Activated T-helper 2 cell treated with anti-CD3 and anti-CD28 coated beads, Interferon-gamma antibody, Interleukin-2, Interleukin-4, amounts not matched to agents 10 μg/mL and 5 μg/mL and 100 μg/mL, durations not matched to agents 14 hours and 24 hours and 36 hours (primary cell): ENCODE measurements around the gene RSPRY1. TPM values are rescaled to one million over a fixed set of nuclear protein-coding genes. Genes with fewer than 3 reads are reported as not detected.

ENCODE experiments used
- DNase-seq: peaks from one replicate; pipeline ENCODE4 v3.0.0; 2021; ENCODE audit warnings: low spot score
- H3K27ac Mint-ChIP-seq: one replicate; pipeline ENCODE4 v1.8.0; 2021; ENCODE audit warnings: mixed read lengths
- H3K27me3 Mint-ChIP-seq: one replicate; pipeline ENCODE4 v1.8.0; 2021; ENCODE audit warnings: low read depth, mixed read lengths
- H3K36me3 Mint-ChIP-seq: one replicate; pipeline ENCODE4 v1.8.0; 2021; ENCODE audit warnings: low read depth, mixed read lengths
- H3K4me1 Mint-ChIP-seq: one replicate; pipeline ENCODE4 v1.8.0; 2021; ENCODE audit warnings: low read depth, mixed read lengths
- H3K4me3 Mint-ChIP-seq: one replicate; pipeline ENCODE4 v1.8.0; 2021; ENCODE audit warnings: low read depth, mild to moderate bottlenecking, moderate library complexity, mixed read lengths
- H3K9me3 Mint-ChIP-seq: one replicate; pipeline ENCODE4 v1.8.0; 2021; ENCODE audit warnings: mixed read lengths
- intact Hi-C: fragments of 100-400 bp; cut with micrococcal nuclease; formaldehyde crosslinking; loops from one replicate; pipeline ENCODE4 v1.15.1; 2023
- total RNA-seq: library from RNA; stranded (reverse); gene quantifications from 2 replicates; pipeline ENCODE4 v1.2.3, GENCODE V29; 2022

RSPRY1 gene
- total RNA-seq: 33.3 and 43.0 TPM in 2 replicates

GRCh38 chr16:57185945-57186871 lies at the start of gene RSPRY1, which contains the start of gene PSME3IP1:
Gene RSPRY1, plus strand, starts transcription at chr16:57186329. Its CDS starts 18,330 bp downstream, at chr16:57204659.
Gene PSME3IP1, minus strand, starts transcription at chr16:57186039. Its CDS starts 12,185 bp downstream, at chr16:57173854.
- Mint-ChIP-seq H3K4me1 (peaks cover 36% of the 10 kb centered on the region), H3K36me3 (peaks cover 22% of the 10 kb centered on the region), H3K27me3 (no peaks in the 10 kb centered on the region), H3K27ac (peak within 1 kb of the TSS; percentile 96), H3K4me3 (peak within 1 kb of the TSS; percentile 98), H3K9me3 (no peaks in the 10 kb centered on the region)
- intact Hi-C loops: loop anchor here (2.0 to 5.0 kb wide), 5 partner anchors 59 to 734 kb away; partner anchors contain the start of genes ARL2BP, NUDT21 and OGFOD1
- peak; percentile 99 for DNase-seq

DNA sequence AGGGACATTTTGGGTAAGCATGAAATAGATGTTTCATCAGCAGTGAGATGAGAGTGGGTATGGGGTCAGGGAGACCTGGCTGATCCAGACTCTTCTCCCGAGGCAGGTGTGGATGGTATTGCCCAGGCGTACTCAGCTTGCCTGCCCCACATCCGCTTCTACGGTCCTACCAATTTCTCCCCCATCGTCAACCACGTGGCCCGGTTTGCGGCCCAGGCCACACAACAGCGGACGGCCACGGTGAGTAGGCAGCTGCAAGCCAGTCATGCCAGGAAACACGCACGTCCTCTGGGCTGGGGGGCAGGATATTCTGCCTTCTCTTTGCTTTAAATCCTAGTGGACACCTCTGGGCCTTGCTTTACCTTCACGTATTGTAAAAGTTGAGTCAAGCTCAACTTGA lies 49.1 kb upstream of the RSPRY1 start:
- intact Hi-C loops: no loop called here

GRCh38 chr16:57137566-57138273 lies 48.4 kb upstream of the RSPRY1 start:
- H3K4me1 Mint-ChIP-seq: peaks cover 37% of the 10 kb centered on the region

More for the DNA sequence above, 49.1 kb upstream of the RSPRY1 start:
- Mint-ChIP-seq H3K4me1 (peaks cover 31% of the 10 kb centered on the region), H3K27ac (no peak overlapping the region), H3K9me3 (no peaks in the 10 kb centered on the region), H3K36me3 (no peaks in the 10 kb centered on the region), H3K27me3 (no peaks in the 10 kb centered on the region), H3K4me3 (no peak overlapping the region)
- DNase-seq: no peak

DNA sequence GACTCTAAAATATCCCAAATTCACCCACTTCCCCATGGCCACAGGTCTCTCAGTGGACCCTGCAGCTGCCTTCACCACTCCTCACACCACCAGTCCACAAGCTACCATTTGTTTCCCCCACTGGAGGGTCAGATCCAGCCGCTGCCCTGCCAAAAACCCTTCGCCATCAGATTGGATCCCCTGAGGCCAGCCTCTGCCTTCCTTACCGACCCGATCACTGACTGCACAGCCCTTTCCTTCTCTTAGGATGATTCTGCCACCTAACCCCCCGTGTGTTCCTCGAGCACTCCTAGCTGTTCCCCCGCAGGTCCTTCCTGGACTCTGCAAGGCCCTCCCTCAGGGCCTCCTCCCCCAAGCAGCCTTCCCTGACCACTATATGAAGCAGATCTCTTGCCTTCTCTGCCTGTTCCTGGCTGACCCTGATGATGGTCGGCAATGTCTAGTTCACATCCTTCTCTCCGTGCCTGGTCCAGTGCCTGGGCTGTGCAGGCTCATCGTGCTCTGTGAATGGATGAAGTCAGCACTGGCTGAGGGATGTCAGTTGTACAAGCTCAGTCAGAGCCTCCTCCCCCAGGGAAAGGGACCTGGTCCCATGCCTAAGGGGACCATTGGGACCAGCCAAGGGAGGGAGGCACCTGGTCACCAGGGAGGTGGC lies 47.7 kb upstream of the RSPRY1 start:
- intact Hi-C loops: no loop called here
- H3K4me3 Mint-ChIP-seq: no peak overlapping the region
- H3K4me1 Mint-ChIP-seq: peaks cover 36% of the 10 kb centered on the region
- H3K36me3 Mint-ChIP-seq: no peaks in the 10 kb centered on the region
- no peak overlapping the region for H3K27ac Mint-ChIP-seq
- no peaks in the 10 kb centered on the region for H3K27me3 Mint-ChIP-seq
- no peaks in the 10 kb centered on the region for H3K9me3 Mint-ChIP-seq
- no peak for DNase-seq

More at GRCh38 chr16:57137566-57138273, 48.4 kb upstream of the RSPRY1 start:
- intact Hi-C loops: no loop called here
- no peaks in the 10 kb centered on the region for H3K36me3 Mint-ChIP-seq
- H3K27me3 Mint-ChIP-seq: no peaks in the 10 kb centered on the region
- H3K9me3 Mint-ChIP-seq: no peaks in the 10 kb centered on the region
- no peak overlapping the region for H3K27ac Mint-ChIP-seq
- DNase-seq: no peak
- no peak overlapping the region for H3K4me3 Mint-ChIP-seq

DNA sequence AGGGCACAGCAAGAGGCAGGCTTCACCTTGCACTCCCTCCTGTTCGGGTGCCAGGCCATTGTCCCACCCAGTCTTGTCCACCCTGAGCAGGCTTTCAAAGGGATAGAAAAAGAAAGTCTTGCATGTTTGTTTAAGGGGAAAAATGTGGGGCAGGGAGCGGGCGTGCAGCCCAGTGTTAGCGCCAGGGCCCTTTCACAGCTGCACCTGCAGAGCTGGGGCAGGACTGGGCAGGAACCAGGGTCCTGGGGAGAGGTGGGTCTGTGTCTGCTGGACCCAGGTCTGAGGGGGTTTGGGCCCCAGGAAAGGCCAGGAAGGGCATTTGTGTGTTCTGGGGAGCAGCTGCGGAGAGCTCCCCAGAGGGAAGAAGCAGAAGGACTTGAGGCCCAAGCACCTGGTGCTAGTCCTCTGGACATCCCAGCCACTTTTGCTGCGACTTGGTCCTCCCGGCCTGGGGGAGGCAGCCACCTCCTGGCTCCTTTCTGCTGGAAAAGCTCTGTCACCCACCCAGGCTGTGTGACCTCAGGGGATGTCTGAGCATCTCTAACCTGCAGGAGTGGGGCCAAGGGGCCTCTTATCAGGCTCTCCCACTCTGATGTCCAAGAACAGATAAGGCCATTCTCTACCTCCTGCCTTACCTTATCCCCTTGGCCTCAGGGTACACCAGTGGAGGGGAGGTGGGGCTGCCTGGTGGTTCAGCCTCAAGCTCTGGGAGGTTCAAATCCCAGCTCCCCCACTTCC lies 45.0 kb upstream of the RSPRY1 start:
- Mint-ChIP-seq H3K36me3 (no peaks in the 10 kb centered on the region), H3K9me3 (no peaks in the 10 kb centered on the region), H3K4me1 (peaks cover 16% of the 10 kb centered on the region), H3K27me3 (no peaks in the 10 kb centered on the region), H3K4me3 (no peak overlapping the region), H3K27ac (no peak overlapping the region)
- intact Hi-C loops: loop anchor here (2.0 kb wide), 1 partner anchor 48 kb away; the partner anchor contains the start of gene CPNE2
- no peak for DNase-seq

- intact Hi-C loops: loop anchor here (2.0 kb wide), 1 partner anchor 49 kb away; the partner anchor contains the start of gene CPNE2
- H3K4me1 Mint-ChIP-seq: peaks cover 14% of the 10 kb centered on the region
Measured at GRCh38 chr16:57141822-57142631, 44.1 kb upstream of the RSPRY1 start.

DNA sequence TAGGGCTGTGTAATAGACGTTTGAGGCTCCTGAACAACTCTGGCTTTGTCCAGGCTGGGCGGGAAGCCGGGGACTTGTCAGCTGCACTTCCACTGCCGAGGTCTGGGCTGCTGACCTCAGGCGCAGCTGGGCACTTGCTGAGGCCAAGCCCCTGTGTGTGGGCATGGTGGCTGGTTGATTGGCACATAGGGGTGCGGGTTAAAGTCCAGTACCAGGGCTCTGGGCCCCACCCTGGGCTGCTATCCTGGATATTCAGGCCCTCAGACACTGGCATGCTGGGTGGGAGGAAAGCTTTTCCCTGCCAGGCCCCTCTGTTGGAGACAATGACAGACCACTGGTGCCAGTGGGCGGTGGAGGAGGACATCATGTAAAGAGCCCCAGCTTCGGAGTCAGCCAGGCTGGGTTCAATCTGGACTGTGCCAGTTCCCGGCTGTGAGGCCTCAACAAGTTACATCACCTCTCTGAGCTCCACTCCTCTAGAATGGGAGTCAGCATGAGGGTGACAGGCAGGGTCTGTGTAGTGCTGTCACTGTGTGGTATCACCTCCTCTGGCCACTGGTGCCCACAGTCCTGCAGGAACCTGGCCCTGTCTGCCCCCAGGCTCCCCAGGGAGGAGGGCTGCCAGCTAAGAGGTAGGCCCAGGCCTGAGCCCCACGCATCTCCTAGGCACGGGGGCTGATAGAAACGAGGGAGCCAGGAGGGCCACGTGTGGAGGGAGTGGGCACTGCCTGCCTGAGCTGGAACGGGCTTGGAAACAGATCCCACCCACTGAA lies 42.8 kb upstream of the RSPRY1 start:
- no peak for DNase-seq
- no peaks in the 10 kb centered on the region for H3K36me3 Mint-ChIP-seq
- peaks cover 19% of the 10 kb centered on the region for H3K4me1 Mint-ChIP-seq
- H3K27ac Mint-ChIP-seq: no peak overlapping the region
- H3K4me3 Mint-ChIP-seq: no peak overlapping the region
- intact Hi-C loops: no loop called here
- H3K9me3 Mint-ChIP-seq: no peaks in the 10 kb centered on the region
- H3K27me3 Mint-ChIP-seq: no peaks in the 10 kb centered on the region

More at GRCh38 chr16:57141822-57142631, 44.1 kb upstream of the RSPRY1 start:
- Mint-ChIP-seq H3K27me3 (no peaks in the 10 kb centered on the region), H3K9me3 (no peaks in the 10 kb centered on the region), H3K4me3 (peak overlapping the region; percentile 37), H3K36me3 (no peaks in the 10 kb centered on the region), H3K27ac (peak overlapping the region; percentile 40)
- DNase-seq: no peak

- no peaks in the 10 kb centered on the region for H3K27me3 Mint-ChIP-seq
- DNase-seq: no peak
- H3K36me3 Mint-ChIP-seq: no peaks in the 10 kb centered on the region
- H3K27ac Mint-ChIP-seq: no peak overlapping the region
- intact Hi-C loops: no loop called here
- no peak overlapping the region for H3K4me3 Mint-ChIP-seq
- H3K9me3 Mint-ChIP-seq: no peaks in the 10 kb centered on the region
- peaks cover 19% of the 10 kb centered on the region for H3K4me1 Mint-ChIP-seq
Measured at GRCh38 chr16:57144027-57144426, 42.1 kb upstream of the RSPRY1 start.

DNA sequence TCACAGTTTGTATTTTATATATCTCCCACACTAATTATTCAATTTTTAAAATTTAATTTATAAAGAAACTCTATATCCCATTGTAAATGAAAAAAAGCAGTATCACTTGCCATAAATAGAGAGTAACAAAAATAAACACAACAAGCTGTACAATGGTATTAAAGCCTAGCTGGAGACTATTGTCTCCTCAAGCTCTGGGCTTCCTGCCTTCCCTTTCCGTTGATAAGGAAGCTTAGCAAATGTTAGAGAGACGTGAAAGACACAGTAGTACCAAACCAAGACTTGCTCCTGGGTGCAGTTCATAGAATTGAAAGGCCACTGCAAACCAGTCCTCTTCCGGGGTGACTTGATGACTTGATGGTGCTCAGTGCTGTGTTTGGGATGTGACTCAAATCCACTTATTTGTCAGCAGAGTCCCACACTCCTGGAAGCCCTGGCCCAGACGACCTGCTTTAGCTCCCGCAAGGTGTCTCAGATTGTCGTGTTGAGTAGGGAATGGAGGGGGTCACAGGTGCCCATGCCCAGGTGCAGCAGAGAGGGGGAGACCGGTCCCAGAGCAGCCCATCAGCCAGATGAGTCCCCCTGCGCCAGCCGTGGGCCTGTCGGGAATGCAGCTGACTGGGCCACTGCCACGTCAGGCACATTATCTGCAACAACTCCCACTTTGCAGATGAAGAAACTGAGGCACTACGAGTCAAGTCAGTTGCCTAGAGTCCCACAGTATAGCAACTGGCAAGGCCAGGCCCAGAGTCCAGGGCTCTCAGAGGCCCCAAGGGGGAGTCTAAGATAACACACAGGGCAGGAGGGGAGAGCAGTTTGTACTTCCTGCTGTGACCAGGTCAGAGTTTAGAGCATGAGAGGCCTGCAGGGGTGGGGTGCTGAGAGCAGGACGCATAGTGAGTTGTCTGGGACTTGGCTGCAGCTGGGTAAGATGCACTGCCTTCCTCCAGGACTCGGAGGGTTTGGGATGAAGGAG lies 40.8 kb upstream of the RSPRY1 start:
- Mint-ChIP-seq H3K9me3 (no peaks in the 10 kb centered on the region), H3K27me3 (no peaks in the 10 kb centered on the region), H3K4me1 (peaks cover 19% of the 10 kb centered on the region), H3K4me3 (no peak overlapping the region), H3K27ac (no peak overlapping the region), H3K36me3 (no peaks in the 10 kb centered on the region)
- intact Hi-C loops: no loop called here
- DNase-seq: no peak

- intact Hi-C loops: no loop called here
- Mint-ChIP-seq H3K4me1 (peaks cover 19% of the 10 kb centered on the region), H3K4me3 (no peak overlapping the region), H3K27me3 (no peaks in the 10 kb centered on the region), H3K9me3 (no peaks in the 10 kb centered on the region), H3K36me3 (no peaks in the 10 kb centered on the region), H3K27ac (no peak overlapping the region)
- no peak for DNase-seq
Measured at GRCh38 chr16:57146040-57146647, 40.0 kb upstream of the RSPRY1 start.
